H1 (cell line): ENCODE results near the gene ARHGEF38. TPM values are rescaled to one million over a fixed set of nuclear protein-coding genes. Genes with fewer than 3 reads are reported as not detected.

ENCODE experiments used
- CEBPB ChIP-seq: IDR thresholded peaks from 2 replicates; pipeline ENCODE4 v1.6.1; 2012; ENCODE audit warnings: low read depth, low read length
- CHD7 ChIP-seq: fragments of 300-600 bp; sonication (generic); IDR thresholded peaks from 2 replicates; pipeline ENCODE4 v1.7.1; 2012; ENCODE audit warnings: low read length, moderate library complexity, mild to moderate bottlenecking, inconsistent platforms; ENCODE audit not compliant: insufficient replicate concordance
- SP1 ChIP-seq: IDR thresholded peaks from 2 replicates; pipeline ENCODE4 v1.6.1; 2011; ENCODE audit warnings: low read depth, low read length
- TAF1 ChIP-seq: IDR thresholded peaks from 2 replicates; pipeline ENCODE4 v1.6.1; 2011; ENCODE audit warnings: mild to moderate bottlenecking, low read depth, low read length
- YY1 ChIP-seq: IDR thresholded peaks from 2 replicates; pipeline ENCODE4 v1.6.1; 2011; ENCODE audit warnings: low read depth, mild to moderate bottlenecking, low read length
- polyA plus RNA-seq, 7 experiments: library from polyadenylated mRNA; depleted of rRNA in 3 of 7; stranded (reverse) in 5 of 7; unstranded in 2 of 7; fragments of >200 nt in 5 of 7; fragments of 200-250 nt in 2 of 7; gene quantifications; 1 replicate in 5 of 7; 2 replicates in 1 of 7; 4 replicates in 1 of 7; pipeline versions ENCODE4 v1.2.1 to v1.2.3, GENCODE V29; 2011 to 2013; ENCODE audit warnings: missing spikeins in 2 of 7, mixed read lengths in 2 of 7
- total RNA-seq: library from RNA; stranded (reverse); fragmentation: NEBNext Ultra II Directional; extraction: Animal tissue kit (Norgen Biotek cat#: 25700); gene quantifications from 2 replicates; pipeline ENCODE4 v1.2.1, GENCODE V29; 2021

Gene ARHGEF38
- total and polyA plus RNA-seq, 2 of the 8 experiments (the other 6 are each of a cell fraction or from before 2014, with no cell fraction given), result not detected

DNA sequence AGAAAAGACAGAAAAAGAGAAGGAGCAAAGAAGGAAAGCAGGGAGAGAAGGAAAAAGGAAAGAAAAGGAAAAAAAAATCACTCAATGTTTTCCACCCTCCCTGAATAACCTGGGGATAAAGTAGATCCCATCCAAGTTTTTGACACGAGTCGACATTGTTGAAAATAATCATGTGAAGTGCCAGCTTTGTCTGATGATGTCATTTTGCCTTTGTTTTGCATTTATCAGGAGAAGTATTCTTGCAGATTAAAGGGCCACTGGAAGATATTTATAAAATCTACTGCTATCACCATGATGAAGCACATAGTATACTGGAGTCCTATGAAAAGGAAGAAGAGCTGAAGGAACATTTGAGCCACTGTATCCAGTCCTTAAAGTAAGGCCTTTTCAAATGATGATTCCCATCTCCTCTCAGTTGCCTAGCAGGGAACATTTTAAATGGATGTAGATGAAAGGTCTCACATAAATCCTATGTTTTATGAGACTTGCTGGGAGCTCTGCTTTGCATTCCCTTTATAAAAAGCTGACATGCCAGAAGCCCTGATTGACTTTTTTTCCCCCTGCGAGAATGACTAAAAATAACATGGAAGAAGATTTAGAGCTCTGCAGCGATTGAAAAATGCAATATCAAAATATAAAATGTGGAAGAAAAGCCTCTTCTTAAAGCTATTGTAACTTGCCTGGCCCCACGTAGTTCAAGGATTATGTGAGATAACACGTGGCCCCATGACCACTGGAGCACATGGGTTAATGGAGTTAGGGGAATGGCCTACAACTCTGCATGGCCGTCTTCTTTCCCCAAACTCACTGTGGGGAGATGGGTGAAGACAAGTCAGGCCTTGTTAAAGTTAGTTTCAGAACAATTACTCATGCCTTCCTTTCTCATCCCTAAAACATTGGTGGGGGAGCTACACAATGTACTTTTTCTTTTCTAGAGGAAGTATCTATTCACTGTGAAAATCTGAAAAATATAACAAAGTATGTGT, 78.5 kb downstream of the ARHGEF38 start (continued):
- TF ChIP-seq CHD7 (no peak), TAF1 (no peak), YY1 (no peak), SP1 (no peak), CEBPB (no peak)
